Measurements from ENCODE around the gene TBC1D2B.

Gene TBC1D2B

GRCh38 chr15:78079298-78080087 lies 2.0 kb upstream of the TBC1D2B start:
- TF ChIP-seq CTCF (IDR thresholded peaks at IDR 0.05; ENCODE audit: insufficient read depth, low read length, missing control alignments), result no peak
- H3K4me3 ChIP-seq (ENCODE audit: low read depth, low read length), result no peak overlapping the region
- DNase-seq (ENCODE audit: low read depth, low spot score), result no peak
- ChIA-PET CTCF (interaction anchor here (3.2 kb wide), 1 partner anchor 29 kb away, joined by 13 read pairs; no protein-coding TSS in a partner anchor), POLR2A (no interaction called here)

DNA sequence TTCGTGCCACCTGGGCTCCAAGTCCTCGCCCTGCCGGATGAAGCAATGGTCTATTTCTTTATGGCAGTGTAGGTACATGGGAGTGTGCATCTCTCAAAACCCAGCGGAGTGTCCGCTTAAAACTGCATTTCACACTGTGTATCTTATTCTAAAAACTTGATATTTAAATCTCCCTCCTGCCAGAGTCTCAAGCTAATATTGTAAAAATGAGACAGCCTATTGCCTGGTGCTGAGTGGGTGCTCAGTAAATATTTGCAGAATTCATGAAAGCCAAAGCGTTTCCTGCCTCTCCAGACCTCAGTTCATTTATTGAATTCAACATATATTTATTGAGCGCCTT lies 330 bp upstream of the TBC1D2B start:
- CTCF ChIA-PET, result interaction anchor here (0.9 to 1.4 kb wide), 3 partner anchors 10 to 30 kb away, joined by 3 read pairs; no protein-coding TSS in a partner anchor
- DNase-seq (ENCODE audit: low read depth, low spot score), result no peak
- no peak for TF ChIP-seq CTCF (IDR thresholded peaks at IDR 0.05; ENCODE audit: insufficient read depth, low read length, missing control alignments)
- peak overlapping the region; percentile 89 for H3K4me3 ChIP-seq (ENCODE audit: low read depth, low read length)
- POLR2A ChIA-PET, result interaction anchor here (0.7 to 0.9 kb wide), 2 partner anchors 13 to 36 kb away, joined by 3 to 4 read pairs; no protein-coding TSS in a partner anchor

DNA sequence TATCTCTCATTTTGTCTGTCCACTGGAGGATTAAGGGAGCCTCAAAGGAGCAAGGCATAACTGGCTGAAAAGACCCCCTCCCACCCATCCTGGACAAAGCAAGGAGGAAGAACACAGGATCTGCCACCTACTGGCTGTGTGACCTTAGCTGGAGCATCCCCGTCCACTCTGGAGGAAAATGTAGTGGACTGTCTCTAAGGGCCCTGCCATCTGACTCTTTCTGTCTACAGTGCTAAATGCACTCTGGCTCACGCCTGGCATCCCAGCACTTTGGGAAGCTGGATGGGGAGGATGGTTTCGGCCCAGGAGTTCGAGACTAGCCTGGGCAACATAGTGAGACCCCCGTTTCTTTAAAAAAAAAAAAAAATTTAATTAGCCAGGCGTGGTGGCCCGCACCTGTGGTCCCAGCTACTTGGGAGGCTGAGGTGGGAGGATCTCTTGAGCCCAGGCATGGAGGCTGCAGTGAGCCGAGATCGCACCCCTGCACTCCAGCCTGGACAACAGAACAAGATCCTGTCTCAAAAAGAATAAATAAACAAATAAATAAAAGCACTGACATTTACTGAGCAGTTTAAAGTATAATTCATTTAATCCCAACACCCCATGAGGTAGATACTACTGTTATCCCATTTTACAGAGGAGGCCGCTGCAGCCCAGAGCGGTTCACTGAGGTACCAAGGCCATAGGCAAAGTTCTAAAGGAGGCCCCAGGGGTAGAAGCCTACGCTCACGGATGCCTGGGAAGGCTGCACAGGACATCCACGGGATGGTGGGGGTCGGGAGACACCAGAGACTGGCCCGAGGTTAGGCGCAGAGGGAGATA lies 1.1 kb downstream of the TBC1D2B start:
- no peak for DNase-seq (ENCODE audit: low read depth, low spot score)
- ChIA-PET CTCF (interaction anchor here (0.7 to 1.8 kb wide), 5 partner anchors 9 to 168 kb away, joined by 3 to 7 read pairs (median 3); no protein-coding TSS in a partner anchor), POLR2A (interaction anchor here (0.6 to 2.3 kb wide), 4 partner anchors 9 to 72 kb away, joined by 3 to 6 read pairs (median 4); no protein-coding TSS in a partner anchor)
- H3K4me3 ChIP-seq (ENCODE audit: low read depth, low read length), result peak overlapping the region; percentile 89
- TF ChIP-seq CTCF (IDR thresholded peaks at IDR 0.05; ENCODE audit: insufficient read depth, low read length, missing control alignments), result peak; percentile 25

- ChIA-PET CTCF (interaction anchor here (0.7 to 1.8 kb wide), 5 partner anchors 14 to 168 kb away, joined by 3 to 7 read pairs (median 4); no protein-coding TSS in a partner anchor), POLR2A (interaction anchor here (0.7 to 2.3 kb wide), 3 partner anchors 10 to 71 kb away, joined by 3 to 6 read pairs (median 6); no protein-coding TSS in a partner anchor)
- peak overlapping the region; percentile 89 for H3K4me3 ChIP-seq (ENCODE audit: low read depth, low read length)
- TF ChIP-seq CTCF (IDR thresholded peaks at IDR 0.05; ENCODE audit: insufficient read depth, low read length, missing control alignments), result no peak
- DNase-seq (ENCODE audit: low read depth, low spot score), result peak; percentile 85
These were observed 1.9 kb downstream of the TBC1D2B start for GRCh38 chr15:78075490-78076230.

DNA sequence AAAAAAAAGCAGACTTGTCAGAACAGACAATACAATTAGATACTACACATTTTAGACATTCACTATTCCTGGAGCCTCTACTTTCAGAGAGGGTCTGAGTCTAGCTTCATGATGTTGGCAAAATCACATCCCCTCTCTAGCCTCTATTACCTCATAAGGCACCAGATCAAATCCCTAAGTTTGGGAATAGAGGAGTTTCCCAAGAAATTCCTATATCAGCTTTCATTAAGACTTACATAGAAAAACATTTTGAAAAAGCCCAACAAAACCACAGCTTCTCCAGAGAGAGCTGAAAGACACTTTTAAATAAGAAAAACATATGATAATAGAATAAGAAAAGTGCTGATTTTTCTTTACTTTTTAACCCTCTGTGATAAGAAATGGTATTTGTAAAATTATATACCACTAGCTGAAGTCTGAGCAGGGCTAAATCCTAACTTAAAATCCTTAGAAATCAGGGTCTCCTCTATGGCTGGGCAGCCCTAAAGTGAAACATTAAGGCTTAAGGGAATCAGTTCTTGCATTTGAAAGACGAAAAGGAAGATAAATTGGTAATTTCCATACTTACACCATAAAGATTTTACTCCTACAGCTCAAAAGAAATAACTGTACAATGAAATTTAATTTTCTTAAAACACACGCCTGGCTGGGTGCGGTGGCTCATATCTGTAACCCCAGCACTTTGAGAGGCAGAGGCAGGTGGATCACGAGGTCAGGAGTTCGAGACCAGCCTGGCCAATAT lies 4.3 kb downstream of the TBC1D2B start:
- no peak overlapping the region; the same call in 1 of the 2 replicates for H3K4me3 ChIP-seq (ENCODE audit: low read depth, low read length)
- POLR2A ChIA-PET, result interaction anchor here (1.5 kb wide), 1 partner anchor 23 kb away, joined by 4 read pairs; no protein-coding TSS in a partner anchor
- DNase-seq (ENCODE audit: low read depth, low spot score), result no peak
- CTCF ChIA-PET, result interaction anchor here (1.2 to 2.7 kb wide), 3 partner anchors 11 to 106 kb away, joined by 3 to 10 read pairs (median 3); no protein-coding TSS in a partner anchor
- TF ChIP-seq CTCF (IDR thresholded peaks at IDR 0.05; ENCODE audit: insufficient read depth, low read length, missing control alignments), result no peak

All from AG04449 (cell line).